ENCODE results near the gene LRRN4CL.
"Not testable (repeated sequence)": the region's sequence is repeated elsewhere in the genome, so short reads cannot be mapped to it uniquely, and the experiment has no call there.

Gene LRRN4CL

DNA sequence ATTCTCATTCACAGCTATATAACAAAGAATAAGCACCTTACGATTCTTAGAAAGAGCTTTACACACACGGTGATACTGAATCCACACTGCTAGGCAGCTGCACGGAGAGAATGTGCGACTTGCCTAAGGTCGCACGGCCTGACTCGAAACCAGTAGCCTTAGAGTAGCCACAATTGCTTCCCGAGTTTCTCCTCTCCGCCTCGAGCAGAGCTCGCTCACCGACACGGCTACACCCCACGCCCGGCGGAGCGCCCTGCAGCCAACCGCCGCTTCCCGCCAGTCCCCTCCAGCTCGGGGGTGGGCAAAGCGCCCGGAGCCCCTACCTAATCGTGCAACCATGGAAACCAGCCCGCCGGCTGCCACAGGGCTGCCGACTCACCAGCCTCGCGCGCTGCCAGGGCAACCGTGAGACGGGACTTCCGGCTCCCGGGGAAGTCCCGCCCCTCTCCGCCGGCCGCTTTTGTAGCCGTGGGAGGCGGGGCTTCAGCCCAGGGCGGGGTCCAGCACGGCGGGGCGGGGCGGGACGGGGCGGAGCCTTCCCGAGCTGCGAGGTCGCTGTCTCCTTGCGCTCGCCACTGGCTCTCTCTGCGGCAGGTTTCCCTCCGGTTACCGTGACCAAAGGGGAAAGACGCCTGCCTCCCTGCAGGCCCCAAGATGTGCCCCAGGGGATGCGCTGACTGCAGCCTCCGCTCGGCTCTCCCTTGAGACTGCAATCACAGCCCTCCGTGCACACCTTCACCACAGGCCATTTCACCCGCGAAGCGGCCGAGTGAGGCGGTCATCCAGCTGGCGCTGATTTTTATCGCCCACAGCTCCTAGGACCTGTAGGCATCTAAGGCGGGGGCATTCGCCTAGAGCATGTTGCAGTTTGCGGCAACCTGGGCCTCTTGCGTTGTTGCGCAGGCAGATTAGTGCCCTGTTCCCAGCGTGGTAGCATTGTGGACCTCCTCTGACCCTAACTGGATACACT, 16.8 kb upstream of the LRRN4CL start:
- Histone ChIP-seq H3K4me2 (ENCODE audit: low read length) (peak overlapping the region; percentile 90), H3K36me3 (ENCODE audit: insufficient read depth, low read length) (peaks cover 45% of the 10 kb centered on the region), H3K4me1 (ENCODE audit: insufficient read depth, low read length, severe bottlenecking) (peaks cover 49% of the 10 kb centered on the region), H3K27me3 (ENCODE audit: insufficient read depth, low read length) (no peaks in the 10 kb centered on the region), H3F3A (ENCODE audit: insufficient read depth, low read length) (peaks cover 7% of the 10 kb centered on the region; the same call in 1 of the 2 replicates), H4K20me1 (ENCODE audit: insufficient read depth, low read length) (no peaks in the 10 kb centered on the region), H3K9ac (ENCODE audit: low read length) (peak overlapping the region; percentile 77), H3K4me3 (ENCODE audit: low read depth, low read length, poor library complexity, severe bottlenecking) (peak overlapping the region; percentile 71), H3K9me2 (ENCODE audit: low read depth, low read length) (no peaks in the 10 kb centered on the region), H3K79me2 (ENCODE audit: insufficient read depth, low read length) (no peaks in the 10 kb centered on the region), H3K9me3 (ENCODE audit: low read length) (no peaks in the 10 kb centered on the region), H2AFZ (ENCODE audit: low read length) (no peak overlapping the region), H3K27ac (ENCODE audit: low read depth, low read length, poor library complexity, severe bottlenecking) (peak overlapping the region; percentile 92)
- TF ChIP-seq, protein P1, sequence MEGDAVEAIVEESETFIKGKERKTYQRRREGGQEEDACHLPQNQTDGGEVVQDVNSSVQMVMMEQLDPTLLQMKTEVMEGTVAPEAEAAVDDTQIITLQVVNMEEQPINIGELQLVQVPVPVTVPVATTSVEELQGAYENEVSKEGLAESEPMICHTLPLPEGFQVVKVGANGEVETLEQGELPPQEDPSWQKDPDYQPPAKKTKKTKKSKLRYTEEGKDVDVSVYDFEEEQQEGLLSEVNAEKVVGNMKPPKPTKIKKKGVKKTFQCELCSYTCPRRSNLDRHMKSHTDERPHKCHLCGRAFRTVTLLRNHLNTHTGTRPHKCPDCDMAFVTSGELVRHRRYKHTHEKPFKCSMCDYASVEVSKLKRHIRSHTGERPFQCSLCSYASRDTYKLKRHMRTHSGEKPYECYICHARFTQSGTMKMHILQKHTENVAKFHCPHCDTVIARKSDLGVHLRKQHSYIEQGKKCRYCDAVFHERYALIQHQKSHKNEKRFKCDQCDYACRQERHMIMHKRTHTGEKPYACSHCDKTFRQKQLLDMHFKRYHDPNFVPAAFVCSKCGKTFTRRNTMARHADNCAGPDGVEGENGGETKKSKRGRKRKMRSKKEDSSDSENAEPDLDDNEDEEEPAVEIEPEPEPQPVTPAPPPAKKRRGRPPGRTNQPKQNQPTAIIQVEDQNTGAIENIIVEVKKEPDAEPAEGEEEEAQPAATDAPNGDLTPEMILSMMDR (IDR thresholded peaks at IDR 0.05; ENCODE audit: low read length), result no peak
- TF ChIP-seq EZH2 (IDR thresholded peaks at IDR 0.05; ENCODE audit: borderline replicate concordance, low read length), result no peak

DNA sequence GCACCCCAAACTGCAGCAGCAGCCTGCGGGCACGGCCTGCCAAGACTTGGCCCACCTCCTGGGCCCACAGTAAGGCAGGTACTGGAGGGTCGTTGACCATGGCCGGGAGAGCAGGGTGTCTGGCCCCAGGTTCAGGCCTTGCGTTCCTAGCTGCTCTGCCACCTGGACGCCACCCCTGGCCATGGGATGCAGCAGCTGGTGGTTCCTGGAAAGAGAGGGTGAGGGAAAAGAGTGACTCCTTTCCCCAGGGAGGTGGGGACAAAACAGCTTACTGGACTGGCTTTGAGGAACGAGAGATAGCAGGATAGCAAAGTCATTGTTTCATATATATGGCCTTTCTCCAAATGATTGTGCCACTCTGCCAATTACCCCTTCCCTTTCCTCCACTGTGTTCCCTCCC, 16.1 kb upstream of the LRRN4CL start:
- H3K9me2 ChIP-seq (ENCODE audit: low read depth, low read length), result no peaks in the 10 kb centered on the region
- no peaks in the 10 kb centered on the region for H3K79me2 ChIP-seq (ENCODE audit: insufficient read depth, low read length)
- H3K4me3 ChIP-seq (ENCODE audit: low read depth, low read length, poor library complexity, severe bottlenecking), result peak overlapping the region; percentile 71
- H3K9me3 ChIP-seq (ENCODE audit: low read length), result no peaks in the 10 kb centered on the region
- H2AFZ ChIP-seq (ENCODE audit: low read length), result no peak overlapping the region
- peak overlapping the region; percentile 77 for H3K9ac ChIP-seq (ENCODE audit: low read length)
- H3K4me1 ChIP-seq (ENCODE audit: insufficient read depth, low read length, severe bottlenecking), result peaks cover 48% of the 10 kb centered on the region
- peaks cover 47% of the 10 kb centered on the region for H3K36me3 ChIP-seq (ENCODE audit: insufficient read depth, low read length)
- H3K4me2 ChIP-seq (ENCODE audit: low read length), result peak overlapping the region; percentile 90
- H3F3A ChIP-seq (ENCODE audit: insufficient read depth, low read length), result 0 out of 2 replicates have a peak, but pooled peaks cover 7% of the 10 kb centered on the region
- H4K20me1 ChIP-seq (ENCODE audit: insufficient read depth, low read length), result no peaks in the 10 kb centered on the region
- no peaks in the 10 kb centered on the region for H3K27me3 ChIP-seq (ENCODE audit: insufficient read depth, low read length)
- peak overlapping the region; percentile 47 for H3K27ac ChIP-seq (ENCODE audit: low read depth, low read length, poor library complexity, severe bottlenecking)
- TF ChIP-seq EZH2 (IDR thresholded peaks at IDR 0.05; ENCODE audit: borderline replicate concordance, low read length), result no peak
- TF ChIP-seq, protein P1 (IDR thresholded peaks at IDR 0.05; ENCODE audit: low read length), result no peak

GRCh38 chr11:62703921-62704320, 14.6 kb upstream of the LRRN4CL start:
- H3K9me2 ChIP-seq (ENCODE audit: low read depth, low read length); H3K79me2 ChIP-seq (ENCODE audit: insufficient read depth, low read length); H2AFZ ChIP-seq (ENCODE audit: low read length); H4K20me1 ChIP-seq (ENCODE audit: insufficient read depth, low read length); H3K9ac ChIP-seq (ENCODE audit: low read length); H3K27ac ChIP-seq (ENCODE audit: low read depth, low read length, poor library complexity, severe bottlenecking); H3K4me3 ChIP-seq (ENCODE audit: low read depth, low read length, poor library complexity, severe bottlenecking); H3K27me3 ChIP-seq (ENCODE audit: insufficient read depth, low read length); H3F3A ChIP-seq (ENCODE audit: insufficient read depth, low read length); H3K4me2 ChIP-seq (ENCODE audit: low read length); H3K9me3 ChIP-seq (ENCODE audit: low read length): not testable (repeated sequence)
- Histone ChIP-seq H3K4me1 (ENCODE audit: insufficient read depth, low read length, severe bottlenecking) (peaks cover 34% of the 10 kb centered on the region), H3K36me3 (ENCODE audit: insufficient read depth, low read length) (peaks cover 52% of the 10 kb centered on the region)
